ENCODE results near the gene CTXN1.
"Not testable (repeated sequence)": the region's sequence is repeated elsewhere in the genome, so short reads cannot be mapped to it uniquely, and the experiment has no call there.

CTXN1 gene

GRCh38 chr19:7926021-7926726 is at the start of gene CTXN1:
Gene CTXN1 (minus strand): TSS chr19:7926135. CDS start chr19:7925538, 597 bp downstream.
- DNase-seq (ENCODE audit: low read depth), result no peak

- no peak for DNase-seq (ENCODE audit: low read depth)
Measured at GRCh38 chr19:7975037-7975436, 49.1 kb upstream of the CTXN1 start.

GRCh38 chr19:7973883-7974282 is 47.9 kb upstream of the CTXN1 start:
- no peak for DNase-seq (ENCODE audit: low read depth)

- DNase-seq (ENCODE audit: low read depth), result no peak
Measured at GRCh38 chr19:7971553-7972520, 45.9 kb upstream of the CTXN1 start.

GRCh38 chr19:7970716-7971448 is 44.9 kb upstream of the CTXN1 start:
- DNase-seq (ENCODE audit: low read depth), result no peak

- DNase-seq (ENCODE audit: low read depth), result no peak
Measured at GRCh38 chr19:7969555-7969939, 43.6 kb upstream of the CTXN1 start.

GRCh38 chr19:7968796-7969554 is 43.0 kb upstream of the CTXN1 start:
- DNase-seq (ENCODE audit: low read depth), result no peak

GRCh38 chr19:7968008-7968795 is 42.3 kb upstream of the CTXN1 start:
- DNase-seq (ENCODE audit: low read depth), result no peak

- DNase-seq (ENCODE audit: low read depth), result no peak
Measured at GRCh38 chr19:7965921-7966665, 40.2 kb upstream of the CTXN1 start.

GRCh38 chr19:7965259-7965841 is 39.4 kb upstream of the CTXN1 start:
- no peak for DNase-seq (ENCODE audit: low read depth)

GRCh38 chr19:7963566-7963965 is 37.6 kb upstream of the CTXN1 start:
- no peak for DNase-seq (ENCODE audit: low read depth)

- DNase-seq (ENCODE audit: low read depth), result no peak
Measured at GRCh38 chr19:7962644-7963268, 36.8 kb upstream of the CTXN1 start.

GRCh38 chr19:7961920-7962626 is 36.1 kb upstream of the CTXN1 start:
- DNase-seq (ENCODE audit: low read depth), result no peak

- not testable (repeated sequence) for DNase-seq (ENCODE audit: low read depth)
Measured at GRCh38 chr19:7961082-7961481, 35.1 kb upstream of the CTXN1 start.

GRCh38 chr19:7959211-7959610 is 33.3 kb upstream of the CTXN1 start:
- DNase-seq (ENCODE audit: low read depth), result no peak

GRCh38 chr19:7955696-7956095 is 29.8 kb upstream of the CTXN1 start:
- DNase-seq (ENCODE audit: low read depth), result no peak

- DNase-seq (ENCODE audit: low read depth), result no peak
Measured at GRCh38 chr19:7953576-7953975, 27.6 kb upstream of the CTXN1 start.

- DNase-seq (ENCODE audit: low read depth), result no peak
Measured at GRCh38 chr19:7953060-7953459, 27.1 kb upstream of the CTXN1 start.

GRCh38 chr19:7947939-7948338 is 22.0 kb upstream of the CTXN1 start:
- no peak for DNase-seq (ENCODE audit: low read depth)
